Subcutaneous adipose tissue (tissue), 4 donors: ENCODE measurements around the gene ZNF138. TPM values are rescaled to one million over a fixed set of nuclear protein-coding genes. Genes with fewer than 3 reads are reported as not detected.

Source experiments
- CTCF ChIP-seq: fragments of 450-650 bp; IDR thresholded peaks from one replicate; pipeline ENCODE4 v1.5.1; 2016; ENCODE audit warnings: low read depth, mild to moderate bottlenecking, control low read depth, antibody characterized with exemption, moderate library complexity
- total RNA-seq, 4 donors: library from RNA; depleted of rRNA; stranded (reverse); fragments of >200 nt; gene quantifications; one replicate each; pipeline ENCODE4 v1.1.0, GENCODE V29; 2016

Gene ZNF138
- total RNA-seq, 4 donors from 2014 or later = 11.2 to 14.9 (median 12.7) TPM

DNA sequence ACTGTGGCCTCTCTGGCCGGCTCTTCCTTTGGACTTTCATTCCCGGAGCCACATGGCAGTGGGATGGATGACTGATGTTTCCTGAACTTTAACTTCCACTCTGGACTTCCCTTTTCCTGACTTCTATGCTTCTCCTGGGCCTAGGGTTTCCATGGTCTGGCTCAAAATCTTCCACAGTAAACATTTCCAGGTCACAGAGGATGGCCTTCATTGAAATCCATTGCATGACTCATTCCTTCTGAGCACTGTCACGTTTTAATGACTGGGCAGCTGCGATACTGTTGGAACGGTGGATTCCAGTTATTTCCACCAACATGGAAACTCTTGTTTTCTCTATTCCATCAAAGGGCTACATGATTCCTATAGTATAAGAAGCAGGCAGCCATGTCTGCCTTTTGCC is 84.5 kb downstream of the ZNF138 start:
- no peak for TF ChIP-seq CTCF

DNA sequence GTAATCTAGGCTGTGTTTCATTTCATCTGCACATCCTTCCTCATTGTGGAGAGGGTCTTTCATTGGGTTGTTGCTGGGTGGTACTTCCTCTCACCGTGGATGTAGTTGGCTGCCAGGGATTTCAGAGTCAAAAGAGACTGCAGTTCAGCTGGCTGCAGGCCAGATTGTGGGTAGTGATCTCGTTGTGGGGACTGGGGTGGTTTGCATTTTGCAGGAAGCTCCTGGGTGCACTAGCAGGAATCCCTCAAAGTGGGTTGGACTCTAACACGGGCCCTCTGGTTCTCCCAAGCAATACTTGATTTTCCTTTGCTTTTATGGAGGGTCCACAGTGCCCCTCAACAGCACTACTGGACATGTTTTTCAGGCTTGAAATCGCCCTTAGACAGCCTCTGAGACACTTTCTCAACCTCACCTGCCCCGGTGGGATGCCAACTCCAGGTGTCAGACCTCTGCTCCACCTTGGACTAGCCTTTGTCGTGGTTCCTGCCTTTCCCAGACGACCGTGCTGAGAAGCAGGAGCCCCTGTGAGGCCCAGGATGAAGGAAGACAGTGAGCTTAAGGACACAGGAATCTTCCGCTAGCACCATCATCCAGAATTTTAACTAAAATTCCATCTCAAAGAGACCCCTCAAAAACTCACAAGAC is 85.0 kb downstream of the ZNF138 start:
- no peak for TF ChIP-seq CTCF

DNA sequence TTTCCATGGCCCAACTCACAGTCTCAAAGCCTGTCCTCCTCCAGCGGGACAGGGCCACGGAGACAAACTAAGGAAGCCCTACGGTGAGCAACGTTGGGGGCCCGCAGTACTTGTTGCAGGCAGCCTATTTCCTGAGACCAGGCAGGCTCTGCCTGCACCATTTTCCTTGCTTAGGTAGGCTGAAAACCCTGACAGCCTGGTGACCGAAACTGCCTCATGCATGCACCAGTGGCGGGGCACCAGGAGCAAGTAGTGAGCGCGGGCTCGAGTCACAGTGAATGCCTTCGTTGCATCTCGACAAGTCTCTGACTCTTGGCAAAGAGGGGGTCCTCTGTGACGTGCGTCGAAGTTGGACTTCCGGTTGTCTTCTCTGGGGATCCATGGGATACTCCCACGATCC is 85.6 kb downstream of the ZNF138 start:
- no peak for TF ChIP-seq CTCF

DNA sequence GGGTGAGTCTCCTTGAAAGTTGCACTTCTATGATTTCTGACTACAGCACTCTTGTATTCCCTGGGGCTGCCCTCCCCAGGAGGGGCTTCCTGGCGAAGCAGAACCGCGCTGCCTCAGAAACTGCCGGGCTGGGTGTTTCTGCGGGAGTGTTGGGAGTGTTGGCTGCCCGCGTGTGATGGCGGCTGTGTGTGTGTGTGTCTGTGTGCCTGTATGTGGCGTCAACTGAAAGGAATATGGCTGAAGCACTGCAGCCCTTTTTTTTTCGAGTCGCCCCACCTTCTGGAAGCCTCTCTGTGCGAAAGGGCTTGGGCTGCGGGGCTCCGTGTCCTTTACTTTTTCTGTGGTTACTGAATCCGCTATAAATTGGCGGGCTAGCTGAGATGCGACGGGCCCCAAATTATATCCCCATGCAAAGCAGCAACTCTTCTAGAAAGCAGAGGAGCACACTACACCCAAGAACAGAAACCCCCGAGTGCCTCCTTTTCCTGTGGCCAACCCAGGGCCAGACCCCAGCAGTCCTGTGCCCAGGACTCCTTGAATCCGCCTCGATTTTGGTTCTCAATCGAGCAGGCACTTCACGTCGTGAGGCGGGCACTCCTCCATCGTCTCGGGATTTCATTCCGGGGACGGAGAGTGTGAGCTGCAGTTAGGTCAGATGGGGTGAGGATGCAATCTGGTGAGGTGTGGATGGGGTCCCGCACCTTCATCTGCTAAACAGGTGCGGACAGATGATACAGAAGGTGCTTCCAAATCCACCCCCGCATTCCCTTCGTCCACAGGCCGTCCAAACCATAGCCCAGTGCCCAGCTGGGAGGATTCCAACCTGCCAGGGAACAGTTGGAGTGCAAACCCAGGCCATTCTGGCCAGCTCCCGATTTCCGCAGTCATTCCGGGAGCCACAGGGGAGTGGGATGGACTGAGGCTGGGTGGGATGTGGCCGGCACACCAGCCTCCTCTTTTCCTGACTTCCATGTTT is 86.4 kb downstream of the ZNF138 start:
- TF ChIP-seq CTCF = no peak

- no peak for TF ChIP-seq CTCF
Observed at GRCh38 chr7:64881461-64882287, 87.4 kb downstream of the ZNF138 start.

DNA sequence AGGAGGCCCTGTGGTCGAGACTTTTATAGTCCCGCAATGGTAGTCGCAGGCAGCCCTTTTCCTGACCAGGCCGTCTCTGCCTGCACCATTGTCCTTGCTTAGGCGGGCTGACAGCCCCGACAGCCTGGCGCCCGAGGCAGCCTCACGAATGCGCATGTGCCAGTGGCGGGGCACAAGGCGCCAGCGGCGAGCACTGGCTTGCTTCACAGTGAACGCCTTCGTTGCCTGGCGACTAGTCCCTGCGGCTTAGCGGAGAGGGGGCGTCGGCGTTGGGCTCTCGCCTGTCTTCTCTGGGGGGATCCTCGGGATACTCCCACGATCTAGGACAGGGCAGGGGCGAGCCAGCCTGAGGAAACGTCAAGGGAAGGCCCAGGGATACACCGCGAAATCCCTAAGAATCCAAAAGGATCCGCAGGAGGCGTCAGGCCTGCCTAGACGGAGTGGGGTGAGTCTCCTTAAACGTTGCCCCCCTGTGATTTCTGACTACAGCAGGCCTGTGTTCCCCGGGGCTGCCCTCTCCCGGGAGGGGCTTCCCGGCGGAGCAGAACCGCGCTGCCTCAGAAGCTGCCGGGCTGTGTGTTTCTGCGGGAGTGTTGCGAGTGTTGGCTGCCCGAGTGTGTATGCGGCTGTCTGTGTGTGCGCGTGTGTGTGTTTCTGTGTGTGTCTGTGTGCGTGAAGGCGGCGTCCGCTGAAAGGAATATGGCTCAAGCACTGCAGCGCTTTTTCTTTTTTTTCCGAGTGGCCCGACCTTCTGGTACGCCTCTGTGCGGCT is 88.3 kb downstream of the ZNF138 start:
- TF ChIP-seq CTCF = no peak

Other genes with a start within 250 kb of the ZNF138 start
- 10 to 100 TPM; 19.6 to 20.5 (median 20.1) TPM for gene ZNF680, start 231.4 kb upstream of the ZNF138 start, total RNA-seq
- 1 to 10 TPM; 3.9 to 9.5 (median 4.3) TPM for gene ZNF107, start 128.3 kb upstream of the ZNF138 start, total RNA-seq
- gene ZNF273, start 108.8 kb downstream of the ZNF138 start, total RNA-seq = 1 to 10 TPM; 4.4 to 8.1 (median 6.8) TPM
- gene ZNF117, start 196.6 kb downstream of the ZNF138 start, total RNA-seq = 10 to 100 TPM; 51.2 to 89.6 (median 71.6) TPM
- gene ERV3-1, start 212.3 kb downstream of the ZNF138 start, total RNA-seq = 100 to 1,000 TPM in 1 of 4 donors, 10 to 100 TPM in 3; 57.8 to 113 (median 73.2) TPM